Brain microvascular endothelial cell (primary cell): ENCODE data around the gene DNAL4.

Source experiments
- DNase-seq: peaks from one replicate; pipeline ENCODE4 v3.0.0-alpha.2; 2020
- H3K27ac ChIP-seq: fragments of 250-450 bp; sonication (Bioruptor Pico); 2 replicates; pipeline ENCODE4 v1.5.1; 2020; ENCODE audit warnings: mild to moderate bottlenecking, moderate library complexity
- H3K27me3 ChIP-seq: fragments of 250-450 bp; sonication (Bioruptor Pico); replicated peaks from 2 replicates; pipeline ENCODE4 v1.5.1; 2020; ENCODE audit warnings: mild to moderate bottlenecking
- H3K36me3 ChIP-seq: fragments of 250-450 bp; sonication (Bioruptor Pico); replicated peaks from 2 replicates; pipeline ENCODE4 v1.5.1; 2020; ENCODE audit warnings: mild to moderate bottlenecking
- H3K4me3 ChIP-seq: 2 replicates; pipeline ENCODE4 v1.5.1; 2011; ENCODE audit warnings: low read depth, mild to moderate bottlenecking, control low read depth, low read length, moderate library complexity
- CTCF ChIP-seq: IDR thresholded peaks from 2 replicates; pipeline ENCODE4 v1.5.1; 2011; ENCODE audit warnings: low read depth, mild to moderate bottlenecking, moderate library complexity, low read length, control low read depth, inconsistent platforms; ENCODE audit errors: missing control alignments
- in situ Hi-C: cut with HindIII; loops from 2 replicates; pipeline ENCODE4 v1.10.0; 2017; ENCODE audit warnings: low sequenced_read_pairs, low pct_ligation_motif_present

The DNAL4 gene

GRCh38 chr22:38826801-38827200 lies 32.9 kb upstream of the DNAL4 start:
- no peak overlapping the region for H3K4me3 ChIP-seq
- no peaks in the 10 kb centered on the region for H3K36me3 ChIP-seq
- H3K27me3 ChIP-seq: no peaks in the 10 kb centered on the region
- TF ChIP-seq CTCF: no peak
- no peak for DNase-seq
- in situ Hi-C loops: no loop called here
- H3K27ac ChIP-seq: no peak overlapping the region

GRCh38 chr22:38826386-38826785 lies 32.4 kb upstream of the DNAL4 start:
- TF ChIP-seq CTCF: no peak
- Histone ChIP-seq H3K4me3 (no peak overlapping the region), H3K36me3 (no peaks in the 10 kb centered on the region), H3K27me3 (no peaks in the 10 kb centered on the region), H3K27ac (no peak overlapping the region)
- in situ Hi-C loops: no loop called here
- DNase-seq: no peak

GRCh38 chr22:38824585-38824984 lies 30.6 kb upstream of the DNAL4 start:
- no peak overlapping the region for H3K27ac ChIP-seq
- DNase-seq: peak; percentile 66
- in situ Hi-C loops: no loop called here
- no peaks in the 10 kb centered on the region for H3K36me3 ChIP-seq
- peaks cover 3% of the 10 kb centered on the region for H3K27me3 ChIP-seq
- H3K4me3 ChIP-seq: no peak overlapping the region
- TF ChIP-seq CTCF: peak; percentile 81

- in situ Hi-C loops: no loop called here
Measured at GRCh38 chr22:38823637-38824036, 29.7 kb upstream of the DNAL4 start.

GRCh38 chr22:38823076-38823475 lies 29.1 kb upstream of the DNAL4 start:
- no peaks in the 10 kb centered on the region for H3K36me3 ChIP-seq
- H3K27me3 ChIP-seq: peaks cover 3% of the 10 kb centered on the region
- H3K4me3 ChIP-seq: no peak overlapping the region
- in situ Hi-C loops: no loop called here
- DNase-seq: no peak
- no peak for TF ChIP-seq CTCF
- H3K27ac ChIP-seq: no peak overlapping the region

More at GRCh38 chr22:38823637-38824036, 29.7 kb upstream of the DNAL4 start:
- no peak overlapping the region for H3K4me3 ChIP-seq
- H3K27me3 ChIP-seq: peaks cover 3% of the 10 kb centered on the region
- TF ChIP-seq CTCF: no peak
- DNase-seq: no peak
- H3K36me3 ChIP-seq: no peaks in the 10 kb centered on the region
- H3K27ac ChIP-seq: no peak overlapping the region

GRCh38 chr22:38820020-38820419 lies 26.1 kb upstream of the DNAL4 start:
- no peaks in the 10 kb centered on the region for H3K36me3 ChIP-seq
- no peak for DNase-seq
- H3K27me3 ChIP-seq: peaks cover 3% of the 10 kb centered on the region
- TF ChIP-seq CTCF: no peak
- no peak overlapping the region for H3K4me3 ChIP-seq
- H3K27ac ChIP-seq: no peak overlapping the region
- in situ Hi-C loops: no loop called here
